ENCODE measurements around the gene ERBB4. TPM values are rescaled to one million over a fixed set of nuclear protein-coding genes. Genes with fewer than 3 reads are reported as not detected.

The ERBB4 gene
- polyA plus RNA-seq, 4 donors, result 2.2 to 63.3 (median 45.5) TPM

- no peak for DNase-seq (ENCODE audit: low read depth in 4 of 4, low spot score in 3 of 4)
Measured at GRCh38 chr2:211453311-211453887, 1085.2 kb downstream of the ERBB4 start.

- no peak for DNase-seq (ENCODE audit: low read depth in 4 of 4, low spot score in 3 of 4)
Measured at GRCh38 chr2:211451642-211452041, 1087.0 kb downstream of the ERBB4 start.

- DNase-seq (ENCODE audit: low read depth in 4 of 4, low spot score in 3 of 4), result no peak
Measured at GRCh38 chr2:211449819-211450218, 1088.8 kb downstream of the ERBB4 start.

GRCh38 chr2:211447548-211447947, 1091.1 kb downstream of the ERBB4 start:
- DNase-seq (ENCODE audit: low read depth in 4 of 4, low spot score in 3 of 4), result no peak

GRCh38 chr2:211440107-211440506, 1098.5 kb downstream of the ERBB4 start:
- no peak for DNase-seq (ENCODE audit: low read depth in 4 of 4, low spot score in 3 of 4)

- DNase-seq (ENCODE audit: low read depth in 4 of 4, low spot score in 3 of 4), result no peak
Measured at GRCh38 chr2:211439011-211439410, 1099.6 kb downstream of the ERBB4 start.

GRCh38 chr2:211437396-211437795, 1101.2 kb downstream of the ERBB4 start:
- DNase-seq (ENCODE audit: low read depth in 4 of 4, low spot score in 3 of 4), result no peak

- DNase-seq (ENCODE audit: low read depth in 4 of 4, low spot score in 3 of 4), result no peak
Measured at GRCh38 chr2:211436182-211436581, 1102.4 kb downstream of the ERBB4 start.

- no peak for DNase-seq (ENCODE audit: low read depth in 4 of 4, low spot score in 3 of 4)
Measured at GRCh38 chr2:211435331-211435730, 1103.3 kb downstream of the ERBB4 start.

- DNase-seq (ENCODE audit: low read depth in 4 of 4, low spot score in 3 of 4), result no peak
Measured at GRCh38 chr2:211434773-211435172, 1103.8 kb downstream of the ERBB4 start.

GRCh38 chr2:211429256-211429920, 1109.2 kb downstream of the ERBB4 start:
- DNase-seq (ENCODE audit: low read depth in 4 of 4, low spot score in 3 of 4), result no peak

- DNase-seq (ENCODE audit: low read depth in 4 of 4, low spot score in 3 of 4), result no peak
Measured at GRCh38 chr2:211426240-211426639, 1112.4 kb downstream of the ERBB4 start.

- no peak for DNase-seq (ENCODE audit: low read depth in 4 of 4, low spot score in 3 of 4)
Measured at GRCh38 chr2:211423018-211423417, 1115.6 kb downstream of the ERBB4 start.

- DNase-seq (ENCODE audit: low read depth in 4 of 4, low spot score in 3 of 4), result no peak
Measured at GRCh38 chr2:211417544-211417943, 1121.1 kb downstream of the ERBB4 start.

- DNase-seq (ENCODE audit: low read depth in 4 of 4, low spot score in 3 of 4), result no peak
Measured at GRCh38 chr2:211416373-211416772, 1122.2 kb downstream of the ERBB4 start.

GRCh38 chr2:211413746-211414145, 1124.9 kb downstream of the ERBB4 start:
- no peak for DNase-seq (ENCODE audit: low read depth in 4 of 4, low spot score in 3 of 4)

GRCh38 chr2:211408483-211408891, 1130.1 kb downstream of the ERBB4 start:
- DNase-seq (ENCODE audit: low read depth in 4 of 4, low spot score in 3 of 4), result no peak

- no peak for DNase-seq (ENCODE audit: low read depth in 4 of 4, low spot score in 3 of 4)
Measured at GRCh38 chr2:211407076-211407475, 1131.5 kb downstream of the ERBB4 start.

- DNase-seq (ENCODE audit: low read depth in 4 of 4, low spot score in 3 of 4), result no peak
Measured at GRCh38 chr2:211405036-211405435, 1133.6 kb downstream of the ERBB4 start.

GRCh38 chr2:211404098-211404497, 1134.5 kb downstream of the ERBB4 start:
- no peak for DNase-seq (ENCODE audit: low read depth in 4 of 4, low spot score in 3 of 4)

- no peak for DNase-seq (ENCODE audit: low read depth in 4 of 4, low spot score in 3 of 4)
Measured at GRCh38 chr2:211401328-211401727, 1137.3 kb downstream of the ERBB4 start.

- DNase-seq (ENCODE audit: low read depth in 4 of 4, low spot score in 3 of 4), result no peak
Measured at GRCh38 chr2:211397764-211398163, 1140.8 kb downstream of the ERBB4 start.

GRCh38 chr2:211396815-211397214, 1141.8 kb downstream of the ERBB4 start:
- DNase-seq (ENCODE audit: low read depth in 4 of 4, low spot score in 3 of 4), result no peak

Measured in left renal pelvis (tissue), 4 donors.